ENCODE measurements around the gene ANK3. TPM values are rescaled to one million over a fixed set of nuclear protein-coding genes. Genes with fewer than 3 reads are reported as not detected.

ANK3 gene
- total RNA-seq, 6 experiments from 2014 or later = 7.8 to 25.7 (median 16.6) TPM

DNA sequence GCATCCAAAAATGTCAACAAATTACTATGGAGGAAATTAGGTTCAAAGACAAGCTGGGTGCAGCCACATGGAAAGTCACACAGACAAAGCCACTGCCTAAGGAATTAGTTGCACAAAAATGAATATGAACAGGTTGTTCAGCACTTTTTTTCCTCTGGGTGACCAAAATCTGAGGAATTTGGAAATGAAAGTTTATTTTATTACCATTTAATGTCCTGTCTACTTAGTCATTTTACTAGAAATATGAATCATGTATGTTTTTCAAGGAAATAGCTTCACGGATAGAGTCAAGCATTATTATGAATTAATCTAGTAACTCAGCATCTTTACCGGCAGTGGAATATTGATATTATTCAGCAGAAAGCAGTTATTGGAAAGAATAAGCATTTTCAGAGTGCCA is 106.3 kb downstream of the ANK3 start:
- 67% methylated on average over 2 of the region's 2 CpGs for WGBS (ENCODE audit: insufficient coverage, low coverage, low lambda C conversion rate, missing lambda C conversion rate)
- H3K27me3 ChIP-seq = no peaks in the 10 kb centered on the region
- intact Hi-C loops (cut with DNase I) = no loop called here

GRCh38 chr10:60282771-60283353 is 106.8 kb downstream of the ANK3 start:
- peak; percentile 62 to 98 (median 67) for ATAC-seq
- H3K36me3 ChIP-seq = no peaks in the 10 kb centered on the region
- DNase-seq = no peak
- no peak for TF ChIP-seq POLR2A (IDR thresholded peaks at IDR 0.05)
- TF ChIP-seq CTCF (IDR thresholded peaks at IDR 0.05) = no peak
- intact Hi-C loops (cut with DNase I) = no loop called here
- H3K4me3 ChIP-seq = no peak overlapping the region
- H3K9me3 ChIP-seq = no peaks in the 10 kb centered on the region
- no peak overlapping the region for H3K27ac ChIP-seq
- no peaks in the 10 kb centered on the region for H3K27me3 ChIP-seq
- 37% methylated on average over 5 of the region's 5 CpGs for WGBS (ENCODE audit: insufficient coverage, low coverage, low lambda C conversion rate, missing lambda C conversion rate)
- no peaks in the 10 kb centered on the region for H3K4me1 ChIP-seq

More for the DNA sequence above, 106.3 kb downstream of the ANK3 start:
- Histone ChIP-seq H3K9me3 (no peaks in the 10 kb centered on the region), H3K4me1 (no peaks in the 10 kb centered on the region), H3K36me3 (no peaks in the 10 kb centered on the region), H3K27ac (no peak overlapping the region), H3K4me3 (no peak overlapping the region)
- DNase-seq (no peak), ATAC-seq (no peak)
- TF ChIP-seq CTCF (IDR thresholded peaks at IDR 0.05) = no peak
- no peak for TF ChIP-seq POLR2A (IDR thresholded peaks at IDR 0.05)

DNA sequence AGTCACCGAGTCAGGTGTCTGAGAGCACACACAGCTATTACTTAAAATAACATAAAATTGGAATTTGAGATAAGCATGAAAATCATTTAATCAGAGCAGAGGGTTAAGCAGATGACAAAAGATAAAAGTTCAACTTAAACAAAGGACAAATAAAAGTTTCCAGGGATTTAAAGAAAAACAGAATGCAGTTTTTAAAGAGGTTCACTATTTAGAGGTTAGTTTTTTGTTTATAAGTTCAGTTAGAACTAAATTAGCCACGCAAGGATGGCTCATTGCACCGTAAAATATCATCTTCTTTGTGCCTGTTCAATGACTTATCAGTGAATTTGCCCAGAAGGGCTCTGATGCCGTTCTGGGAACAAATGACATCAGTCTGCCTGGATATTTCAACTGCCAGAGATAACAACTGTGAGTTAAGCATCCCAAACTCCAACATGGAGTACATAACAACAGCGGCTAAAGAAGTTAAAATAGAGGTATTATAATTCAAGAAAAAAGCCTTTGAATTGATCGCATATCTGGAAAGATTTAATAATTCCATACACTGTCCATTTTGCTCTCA is 107.8 kb downstream of the ANK3 start:
- no peaks in the 10 kb centered on the region for H3K27me3 ChIP-seq
- intact Hi-C loops (cut with DNase I) = no loop called here

GRCh38 chr10:60281331-60281730 is 108.3 kb downstream of the ANK3 start:
- intact Hi-C loops (cut with DNase I) = no loop called here
- Histone ChIP-seq H3K36me3 (no peaks in the 10 kb centered on the region), H3K9me3 (no peaks in the 10 kb centered on the region), H3K4me3 (no peak overlapping the region), H3K27ac (no peak overlapping the region), H3K4me1 (no peaks in the 10 kb centered on the region), H3K27me3 (no peaks in the 10 kb centered on the region)
- no peak for ATAC-seq
- TF ChIP-seq POLR2A (IDR thresholded peaks at IDR 0.05) (no peak), CTCF (IDR thresholded peaks at IDR 0.05) (no peak)
- no peak for DNase-seq
- 85% methylated on average over 1 of the region's 1 CpG for WGBS (ENCODE audit: insufficient coverage, low coverage, low lambda C conversion rate, missing lambda C conversion rate)

More for the DNA sequence above, 107.8 kb downstream of the ANK3 start:
- no peaks in the 10 kb centered on the region for H3K36me3 ChIP-seq
- no peak for ATAC-seq
- no peak for DNase-seq
- H3K4me3 ChIP-seq = no peak overlapping the region
- WGBS (ENCODE audit: insufficient coverage, low coverage, low lambda C conversion rate, missing lambda C conversion rate) = 76% methylated on average over 6 of the region's 6 CpGs
- H3K9me3 ChIP-seq = no peaks in the 10 kb centered on the region
- no peaks in the 10 kb centered on the region for H3K4me1 ChIP-seq
- TF ChIP-seq CTCF (IDR thresholded peaks at IDR 0.05) = no peak
- no peak for TF ChIP-seq POLR2A (IDR thresholded peaks at IDR 0.05)
- no peak overlapping the region for H3K27ac ChIP-seq
